GM19023 (cell line): ENCODE measurements around the gene AGBL1.

Experiments used
- ATAC-seq: cut with Tn5 transposase; IDR thresholded peaks from one replicate; pipeline ENCODE4 v1.9.1; 2021; ENCODE audit warnings: mild to moderate bottlenecking, moderate library complexity; ENCODE audit not compliant: unreplicated experiment

AGBL1 gene

DNA sequence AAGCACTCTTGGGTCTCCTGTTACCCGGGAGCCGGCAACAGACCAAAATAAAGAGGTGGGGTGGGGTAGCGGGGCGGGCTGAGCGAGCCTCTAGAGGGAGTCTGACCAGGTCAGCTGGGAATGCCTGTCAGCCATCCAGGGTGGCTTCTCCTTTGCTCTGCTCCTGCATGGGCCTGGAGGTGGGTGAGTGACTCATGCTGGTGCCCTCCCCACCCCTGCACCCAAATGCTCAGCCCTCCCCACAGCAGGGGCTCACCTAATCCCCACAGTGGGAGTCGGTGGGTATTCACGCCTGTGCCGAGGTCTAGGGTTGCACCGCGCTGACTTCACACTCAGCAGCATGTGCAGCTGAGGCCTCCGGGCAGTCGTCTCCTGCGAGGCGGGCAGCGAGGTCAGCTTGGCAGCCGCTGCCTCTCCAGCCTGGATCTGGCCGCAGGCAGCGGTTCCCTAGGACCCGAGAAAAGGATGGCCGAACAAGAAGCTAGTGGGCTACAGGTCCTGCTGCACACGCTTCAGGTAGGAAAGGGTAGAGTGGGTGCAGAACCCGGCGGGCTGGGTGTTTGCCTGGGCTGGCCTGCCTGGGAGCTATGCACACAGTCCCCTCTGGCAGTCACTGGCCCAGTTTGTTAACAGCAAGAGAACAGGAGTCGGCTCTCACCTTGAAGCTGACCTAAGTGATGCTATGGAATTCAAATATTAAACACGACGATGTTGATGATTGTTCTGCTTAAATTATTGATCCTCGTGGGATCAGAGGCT lies at the start of gene AGBL1:
Gene AGBL1, plus strand, starts transcription at position 364 of the 759 bp plus-strand sequence.
- ATAC-seq: no peak

DNA sequence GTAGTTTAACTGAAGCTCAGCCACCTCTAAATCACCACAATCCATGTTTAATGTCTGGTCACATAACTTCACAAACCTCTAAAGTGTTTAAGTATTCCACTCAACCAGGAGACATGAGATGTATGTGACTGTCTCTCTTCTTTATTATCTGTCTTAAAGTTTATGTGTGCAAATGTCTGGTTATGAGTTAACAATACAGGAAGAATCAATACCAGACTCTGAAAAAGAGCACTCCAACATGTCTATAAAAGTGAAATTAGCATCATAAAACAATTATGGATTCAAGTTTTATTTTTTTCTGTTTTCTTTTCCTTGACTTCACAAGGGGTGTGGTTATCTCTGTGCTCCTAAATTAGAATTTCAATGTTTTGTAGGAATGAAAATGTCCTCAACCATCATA lies 44.8 kb upstream of the AGBL1 start:
- ATAC-seq: no peak

- ATAC-seq: no peak
These were observed 43.4 kb upstream of the AGBL1 start for GRCh38 chr15:86036243-86036642.

GRCh38 chr15:86038491-86038890 lies 41.2 kb upstream of the AGBL1 start:
- ATAC-seq: no peak

- ATAC-seq: no peak
These were observed 39.2 kb upstream of the AGBL1 start for GRCh38 chr15:86040356-86041033.

DNA sequence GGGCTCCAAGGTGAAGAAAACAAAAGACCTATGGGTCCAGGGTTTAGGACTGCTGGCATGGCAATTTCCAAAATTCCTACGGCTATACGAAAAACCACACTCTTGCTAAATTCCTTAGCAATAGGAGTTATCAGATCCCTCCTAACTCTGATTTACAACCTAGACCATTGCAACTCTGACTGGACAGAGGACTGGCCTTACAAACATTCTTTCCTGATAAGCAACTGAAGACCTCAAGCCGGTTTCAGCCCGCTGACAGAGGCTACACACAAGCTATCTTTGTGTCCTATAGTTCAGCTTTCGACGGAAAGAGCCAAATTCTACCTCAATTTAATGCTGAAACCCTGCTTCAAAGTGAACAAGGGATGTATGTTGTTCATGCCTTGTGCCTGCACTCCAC lies 38.3 kb upstream of the AGBL1 start:
- ATAC-seq: no peak

GRCh38 chr15:86042226-86042625 lies 37.4 kb upstream of the AGBL1 start:
- no peak for ATAC-seq

DNA sequence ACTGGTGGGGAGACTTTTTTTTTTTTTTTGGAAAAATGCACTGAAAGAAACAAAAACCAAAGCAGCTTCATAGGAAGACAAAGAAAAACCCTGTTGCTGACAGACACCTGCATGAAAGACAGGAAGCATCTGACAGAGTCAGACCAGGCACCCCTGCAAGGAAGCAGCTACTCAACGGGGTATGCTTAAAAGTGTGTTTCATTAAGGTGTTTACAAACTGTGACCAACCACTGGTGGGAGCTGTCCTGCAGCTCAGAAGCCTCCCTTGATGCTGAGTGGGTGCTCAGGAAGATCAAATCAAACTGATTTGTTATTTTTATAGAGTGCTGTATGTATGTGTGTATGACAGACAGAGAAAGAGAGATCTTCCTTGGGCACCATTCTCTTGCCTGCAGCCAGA lies 34.7 kb upstream of the AGBL1 start:
- no peak for ATAC-seq

DNA sequence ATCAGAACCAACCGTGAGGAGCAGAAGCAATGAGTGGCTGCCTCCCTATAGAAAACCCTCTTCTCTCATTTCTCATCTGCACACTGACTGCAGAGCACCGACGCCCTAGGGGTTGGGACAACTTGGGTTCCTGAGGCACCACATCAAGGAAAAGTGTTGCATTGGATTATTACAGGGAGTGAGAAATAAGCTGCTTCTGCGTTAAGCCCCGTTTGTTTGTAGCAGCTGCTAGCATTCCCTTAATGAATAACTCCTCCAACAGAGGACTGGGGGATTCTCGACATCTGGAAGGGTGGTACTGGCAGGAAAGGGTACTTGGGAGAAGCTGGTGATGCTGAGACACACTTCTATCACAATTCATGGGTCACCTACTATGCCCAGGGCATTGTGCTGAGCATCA lies 25.3 kb upstream of the AGBL1 start:
- no peak for ATAC-seq

DNA sequence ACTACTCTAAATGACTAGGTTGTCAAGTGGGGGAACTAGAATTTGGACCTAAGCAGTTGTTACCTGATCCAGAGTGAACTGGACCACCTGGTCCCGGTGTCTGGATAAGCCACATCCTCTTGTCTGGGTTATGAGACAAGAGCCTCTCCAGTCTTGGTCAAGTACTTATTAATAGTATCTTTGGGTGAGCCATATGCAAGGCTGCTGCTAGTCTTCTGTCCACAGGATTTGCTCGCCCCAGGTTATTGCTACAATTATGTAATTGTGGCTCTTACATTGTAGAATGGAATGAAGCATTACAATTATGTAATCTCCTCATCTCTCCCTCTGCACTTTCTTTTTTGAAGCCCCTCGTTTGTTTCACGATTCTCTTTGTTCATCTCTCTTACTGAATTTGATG lies 24.0 kb upstream of the AGBL1 start:
- ATAC-seq: no peak

GRCh38 chr15:86059851-86060250 lies 19.8 kb upstream of the AGBL1 start:
- no peak for ATAC-seq

DNA sequence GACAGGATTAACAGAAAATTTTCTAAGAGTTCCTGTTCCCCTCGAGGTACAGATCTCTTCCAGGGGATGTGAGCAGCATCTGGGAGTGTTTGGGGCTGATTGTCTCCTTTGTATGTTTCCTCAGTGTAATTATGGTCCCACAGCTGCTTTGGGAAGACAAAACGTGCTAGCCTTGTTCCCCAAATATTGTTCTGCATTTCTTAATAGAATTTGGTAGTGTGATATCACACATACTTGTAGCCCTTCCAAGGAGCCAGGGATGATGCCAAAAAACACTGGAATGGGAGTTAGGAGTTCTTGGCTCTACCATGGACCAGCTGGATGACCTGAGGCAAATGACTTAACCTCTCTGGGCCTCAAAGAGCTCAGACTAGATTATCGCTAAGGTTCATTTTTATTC lies 19.0 kb upstream of the AGBL1 start:
- no peak for ATAC-seq

DNA sequence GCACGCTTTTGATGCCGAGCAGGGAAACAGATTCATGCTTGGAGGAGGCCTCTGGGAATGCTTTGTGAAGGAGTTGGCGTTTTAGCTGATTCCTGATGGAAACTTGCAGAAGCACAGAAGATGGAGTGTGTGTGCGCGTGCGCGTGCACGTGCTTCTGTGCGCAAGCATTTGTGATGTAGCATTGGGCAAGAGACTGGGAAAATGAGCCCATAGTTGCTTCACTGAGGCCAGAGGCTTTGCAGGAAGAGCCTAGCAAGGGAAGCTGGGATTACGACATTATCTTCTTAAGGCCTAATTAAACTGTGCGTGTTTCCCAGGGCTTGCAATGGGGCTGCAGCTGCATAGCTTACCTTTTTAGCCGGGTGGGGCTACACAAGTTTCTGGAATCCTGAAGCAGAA lies 18.1 kb upstream of the AGBL1 start:
- no peak for ATAC-seq

DNA sequence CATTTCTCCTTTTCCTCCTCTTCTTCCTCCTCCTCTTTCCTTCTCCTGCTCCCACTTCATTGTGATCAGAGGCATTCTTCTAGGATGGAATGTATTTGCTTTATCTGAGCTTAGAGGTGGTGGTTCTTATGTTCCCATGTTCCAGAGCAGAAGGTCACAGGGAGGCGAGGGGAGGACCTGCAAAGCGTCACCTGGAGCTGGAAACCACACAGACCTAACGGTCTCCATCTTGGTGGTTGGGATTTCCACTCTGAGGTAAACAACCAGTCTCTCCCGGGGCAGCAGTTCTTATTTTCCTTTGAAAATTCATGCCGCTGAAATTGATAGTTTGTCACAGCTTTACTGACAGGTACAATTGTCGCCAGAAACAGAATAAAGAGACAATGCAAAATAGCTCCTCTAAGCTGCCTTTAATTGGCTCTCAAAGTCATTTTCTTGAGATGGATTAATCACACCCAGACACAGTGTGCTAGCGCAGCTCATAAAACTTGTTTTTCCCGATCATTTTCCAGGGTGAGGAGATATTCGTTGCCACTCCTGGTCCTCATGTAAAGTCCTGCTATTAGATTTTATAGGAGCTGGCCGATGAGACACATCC lies 16.9 kb upstream of the AGBL1 start:
- ATAC-seq: no peak

DNA sequence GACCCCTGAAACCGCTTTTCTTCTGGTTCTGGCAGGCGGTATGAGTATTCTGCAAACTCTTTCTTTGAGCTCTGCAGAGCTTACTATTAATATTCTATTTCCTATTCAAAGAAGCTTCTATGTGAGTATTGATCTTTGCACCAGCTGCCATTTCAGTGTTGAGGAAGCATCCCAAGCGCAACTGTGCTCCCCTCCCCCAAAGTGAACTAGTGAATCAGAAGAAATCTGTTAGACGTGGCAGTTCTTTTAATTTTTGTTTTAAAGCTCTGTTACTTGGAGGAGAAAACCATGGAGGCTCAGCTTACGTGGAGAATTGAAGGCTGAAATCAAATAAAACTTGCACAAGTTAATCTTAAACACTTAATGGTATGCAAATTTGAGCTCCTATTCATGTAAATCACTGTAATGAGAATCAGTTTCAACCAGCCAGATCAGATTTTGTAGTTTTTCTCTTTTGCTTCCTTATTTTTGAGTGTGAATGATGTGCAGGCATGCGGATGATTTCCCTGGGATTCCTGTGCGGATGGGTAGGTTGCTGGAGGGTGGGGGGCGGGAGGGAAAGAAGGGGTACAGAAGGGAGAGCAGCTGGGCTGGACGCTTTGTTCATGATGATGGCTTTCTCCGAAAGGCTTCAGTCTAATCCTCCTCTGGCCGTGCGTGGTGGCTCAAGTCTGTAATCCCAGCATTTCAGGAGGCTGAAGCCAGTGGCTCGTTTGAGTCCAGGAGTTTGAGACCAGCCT lies 16.1 kb upstream of the AGBL1 start:
- ATAC-seq: no peak

- ATAC-seq: no peak
These were observed 15.3 kb upstream of the AGBL1 start for GRCh38 chr15:86064326-86064725.

GRCh38 chr15:86066174-86066834 lies 13.4 kb upstream of the AGBL1 start:
- ATAC-seq: no peak

GRCh38 chr15:86073281-86073680 lies 6.4 kb upstream of the AGBL1 start:
- ATAC-seq: no peak

DNA sequence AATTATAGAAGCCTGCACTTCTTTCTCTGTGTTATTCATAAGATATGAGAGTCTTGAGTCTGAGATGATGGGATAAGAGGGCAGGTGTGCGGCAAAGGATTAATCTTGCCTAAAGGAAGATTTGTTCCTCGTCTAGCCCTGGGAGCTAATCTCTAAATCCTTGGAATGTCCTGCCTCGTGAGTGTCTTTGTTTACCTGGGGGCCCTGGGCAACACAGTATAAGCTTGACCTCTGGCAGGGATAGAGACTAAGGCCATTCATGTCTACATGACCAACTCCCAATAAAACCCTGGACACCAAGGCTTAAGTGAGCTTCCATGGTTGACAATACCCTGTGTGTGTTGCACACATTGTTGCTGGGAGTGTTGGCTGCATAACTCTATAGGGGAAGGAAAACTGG lies 3.2 kb upstream of the AGBL1 start:
- ATAC-seq: no peak

GRCh38 chr15:86077070-86077469 lies 2.6 kb upstream of the AGBL1 start:
- ATAC-seq: no peak

DNA sequence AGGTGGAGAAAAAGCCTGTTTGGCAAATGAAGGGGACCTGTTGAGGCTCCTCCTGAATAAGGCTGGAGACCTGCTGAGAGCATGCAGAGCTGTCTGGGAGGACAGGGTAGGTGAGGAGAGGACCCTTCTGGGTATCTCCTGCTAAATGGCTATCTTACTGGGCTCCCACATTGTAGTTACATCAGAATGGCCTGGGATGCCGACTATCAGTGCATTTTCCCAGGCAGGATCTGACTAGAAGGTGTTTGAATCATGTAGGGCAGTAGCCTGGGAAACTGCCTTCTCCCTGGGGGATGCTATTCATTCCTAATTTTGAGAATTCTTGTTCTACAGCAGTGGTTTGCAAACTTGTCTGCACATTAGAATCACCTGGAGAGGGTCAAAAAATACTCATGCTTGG lies 631 bp downstream of the AGBL1 start:
- no peak for ATAC-seq
